ENCODE data around the gene MRPS27. TPM values are rescaled to one million over a fixed set of nuclear protein-coding genes. Genes with fewer than 3 reads are reported as not detected.

Gene MRPS27
- total and polyA plus RNA-seq, 2 of the 13 experiments (the other 11 are each of a cell fraction or from before 2014, with no cell fraction given) = 71.8 to 115 TPM

DNA sequence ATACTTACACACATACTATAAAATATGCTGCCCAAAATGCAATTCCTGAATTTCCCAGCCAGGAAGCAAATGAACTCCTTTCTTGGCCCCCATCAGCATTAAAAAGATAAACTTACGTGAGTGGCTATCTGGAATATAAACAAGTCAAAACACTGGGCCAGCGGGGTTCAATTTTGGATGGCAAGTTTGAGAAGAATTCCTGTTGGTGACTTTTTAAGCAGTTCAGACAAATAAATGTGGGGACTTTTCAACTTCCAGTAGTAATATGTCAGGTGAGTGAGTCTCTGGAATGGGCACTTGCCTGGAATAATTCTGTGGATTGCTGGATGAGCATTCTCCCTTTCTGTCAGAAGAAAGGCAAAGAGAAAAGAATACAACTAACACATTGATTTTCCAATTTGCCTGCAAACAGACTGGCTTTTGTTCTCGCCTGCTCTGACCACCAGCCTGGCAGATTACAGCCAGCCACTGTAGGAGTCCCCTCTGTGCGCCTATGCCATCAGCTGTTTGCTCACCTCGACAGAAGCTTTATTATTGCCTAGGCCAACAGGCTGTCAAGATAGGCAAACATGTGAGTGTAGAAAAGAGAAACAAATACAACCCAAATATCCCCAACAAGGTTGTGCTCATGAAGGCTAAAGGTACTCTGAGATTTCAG is 78.6 kb downstream of the MRPS27 start:
- ChIA-PET POLR2A (interaction anchor here (1.6 to 2.0 kb wide), 2 partner anchors 66 to 78 kb away, joined by 5 to 8 read pairs; partner anchors contain the start of genes MRPS27 and PTCD2), CTCF (ENCODE audit: low intra/inter-chr PET ratio, low total read pairs) (no interaction called here)
- no peak overlapping the region; the same call in 1 of the 2 replicates for H3K9ac ChIP-seq (ENCODE audit: insufficient read depth, low read depth, low read length)
- no TSS peak for BruUV-seq (replicated peaks)
- in situ Hi-C loops (cut with HindIII; ENCODE audit: extremely low pct_ligation_motif_present, low pct_unique_long_range_greater_than_20kb) = no loop called here
- no peak overlapping the region for H2AFZ ChIP-seq (ENCODE audit: low read length)
- peaks cover 4% of the 10 kb centered on the region; the same call in 1 of the 2 replicates for H4K20me1 ChIP-seq (ENCODE audit: insufficient read depth, low read length)
- FAIRE-seq (peak; percentile 79), DNase-seq (ENCODE audit: low spot score) (peak; percentile 91), ATAC-seq (peak; percentile 99)
- 35% methylated on average over 5 of the region's 5 CpGs for whole genome bisulfite sequencing (ENCODE audit: low lambda C conversion rate)
- H3K27ac ChIP-seq (ENCODE audit: extremely low read length, insufficient read depth, low read length) = peak overlapping the region; percentile 61
- H3K27me3 ChIP-seq (ENCODE audit: control insufficient read depth in 1 of 2, insufficient read depth in 2 of 2, low read length in 2 of 2) = no peaks in the 10 kb centered on the region
- H3K4me3 ChIP-seq (replicated peaks in 1 of 3; ENCODE audit: insufficient read depth in 1 of 3, low read depth in 2 of 3, low read length in 3 of 3) = no peak overlapping the region
- no peaks in the 10 kb centered on the region for H3K9me3 ChIP-seq (ENCODE audit: low read length)
- peaks cover 62% of the 10 kb centered on the region for H3K4me1 ChIP-seq (ENCODE audit: insufficient read depth, low read length)
- peak overlapping the region; percentile 48 for H3K4me2 ChIP-seq (ENCODE audit: low read depth, low read length)
- intact Hi-C loops (cut with micrococcal nuclease; ENCODE audit: unreplicated experiment) = loop anchor here (2.0 kb wide), 1 partner anchor 67 kb away; no protein-coding TSS in a partner anchor
- H3K36me3 ChIP-seq (replicated peaks in 1 of 2; ENCODE audit: control insufficient read depth in 1 of 2, insufficient read depth in 2 of 2, low read length in 2 of 2) = peaks cover 7 to 16% of the 10 kb centered on the region in 2 experiments
- H3K79me2 ChIP-seq (ENCODE audit: insufficient read depth, low read length) = peaks cover 10% of the 10 kb centered on the region
- TF ChIP-seq ZNF383 (CRISPR knock-in tag; IDR thresholded peaks at IDR 0.05; ENCODE audit: borderline replicate concordance) = no peak
- no peak for TF ChIP-seq NCOA5 (CRISPR knock-in tag; IDR thresholded peaks at IDR 0.05)
- TF ChIP-seq, protein P1, sequence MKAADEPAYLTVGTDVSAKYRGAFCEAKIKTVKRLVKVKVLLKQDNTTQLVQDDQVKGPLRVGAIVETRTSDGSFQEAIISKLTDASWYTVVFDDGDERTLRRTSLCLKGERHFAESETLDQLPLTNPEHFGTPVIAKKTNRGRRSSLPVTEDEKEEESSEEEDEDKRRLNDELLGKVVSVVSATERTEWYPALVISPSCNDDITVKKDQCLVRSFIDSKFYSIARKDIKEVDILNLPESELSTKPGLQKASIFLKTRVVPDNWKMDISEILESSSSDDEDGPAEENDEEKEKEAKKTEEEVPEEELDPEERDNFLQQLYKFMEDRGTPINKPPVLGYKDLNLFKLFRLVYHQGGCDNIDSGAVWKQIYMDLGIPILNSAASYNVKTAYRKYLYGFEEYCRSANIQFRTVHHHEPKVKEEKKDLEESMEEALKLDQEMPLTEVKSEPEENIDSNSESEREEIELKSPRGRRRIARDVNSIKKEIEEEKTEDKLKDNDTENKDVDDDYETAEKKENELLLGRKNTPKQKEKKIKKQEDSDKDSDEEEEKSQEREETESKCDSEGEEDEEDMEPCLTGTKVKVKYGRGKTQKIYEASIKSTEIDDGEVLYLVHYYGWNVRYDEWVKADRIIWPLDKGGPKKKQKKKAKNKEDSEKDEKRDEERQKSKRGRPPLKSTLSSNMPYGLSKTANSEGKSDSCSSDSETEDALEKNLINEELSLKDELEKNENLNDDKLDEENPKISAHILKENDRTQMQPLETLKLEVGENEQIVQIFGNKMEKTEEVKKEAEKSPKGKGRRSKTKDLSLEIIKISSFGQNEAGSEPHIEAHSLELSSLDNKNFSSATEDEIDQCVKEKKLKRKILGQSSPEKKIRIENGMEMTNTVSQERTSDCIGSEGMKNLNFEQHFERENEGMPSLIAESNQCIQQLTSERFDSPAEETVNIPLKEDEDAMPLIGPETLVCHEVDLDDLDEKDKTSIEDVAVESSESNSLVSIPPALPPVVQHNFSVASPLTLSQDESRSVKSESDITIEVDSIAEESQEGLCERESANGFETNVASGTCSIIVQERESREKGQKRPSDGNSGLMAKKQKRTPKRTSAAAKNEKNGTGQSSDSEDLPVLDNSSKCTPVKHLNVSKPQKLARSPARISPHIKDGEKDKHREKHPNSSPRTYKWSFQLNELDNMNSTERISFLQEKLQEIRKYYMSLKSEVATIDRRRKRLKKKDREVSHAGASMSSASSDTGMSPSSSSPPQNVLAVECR (CRISPR knock-in tag; IDR thresholded peaks at IDR 0.05; ENCODE audit: borderline replicate concordance) = peak; percentile 62; the same call in 1 of the 2 replicates
- peak; percentile 87 for TF ChIP-seq ONECUT2 (CRISPR knock-in tag; IDR thresholded peaks at IDR 0.05)
- no peak for TF ChIP-seq ZNF253 (CRISPR knock-in tag; IDR thresholded peaks at IDR 0.05; ENCODE audit: borderline replicate concordance)
- peak; percentile 85 for TF ChIP-seq HDAC1 (CRISPR knock-in tag; IDR thresholded peaks at IDR 0.05)
- TF ChIP-seq ZMYM4 (CRISPR knock-in tag; IDR thresholded peaks at IDR 0.05) = peak; percentile 63
- TF ChIP-seq, protein P2, sequence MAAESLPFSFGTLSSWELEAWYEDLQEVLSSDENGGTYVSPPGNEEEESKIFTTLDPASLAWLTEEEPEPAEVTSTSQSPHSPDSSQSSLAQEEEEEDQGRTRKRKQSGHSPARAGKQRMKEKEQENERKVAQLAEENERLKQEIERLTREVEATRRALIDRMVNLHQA (CRISPR knock-in tag; IDR thresholded peaks at IDR 0.05) = no peak
- peak; percentile 96 for TF ChIP-seq SOX5 (CRISPR knock-in tag; IDR thresholded peaks at IDR 0.05; ENCODE audit: borderline replicate concordance)
- TF ChIP-seq KDM5A (IDR thresholded peaks at IDR 0.05; ENCODE audit: borderline replicate concordance, low read length) = no peak
- TF ChIP-seq, protein P3, sequence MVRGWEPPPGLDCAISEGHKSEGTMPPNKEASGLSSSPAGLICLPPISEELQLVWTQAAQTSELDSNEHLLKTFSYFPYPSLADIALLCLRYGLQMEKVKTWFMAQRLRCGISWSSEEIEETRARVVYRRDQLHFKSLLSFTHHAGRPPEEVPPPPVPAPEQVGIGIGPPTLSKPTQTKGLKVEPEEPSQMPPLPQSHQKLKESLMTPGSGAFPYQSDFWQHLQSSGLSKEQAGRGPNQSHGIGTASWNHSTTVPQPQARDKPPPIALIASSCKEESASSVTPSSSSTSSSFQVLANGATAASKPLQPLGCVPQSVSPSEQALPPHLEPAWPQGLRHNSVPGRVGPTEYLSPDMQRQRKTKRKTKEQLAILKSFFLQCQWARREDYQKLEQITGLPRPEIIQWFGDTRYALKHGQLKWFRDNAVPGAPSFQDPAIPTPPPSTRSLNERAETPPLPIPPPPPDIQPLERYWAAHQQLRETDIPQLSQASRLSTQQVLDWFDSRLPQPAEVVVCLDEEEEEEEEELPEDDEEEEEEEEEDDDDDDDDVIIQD (CRISPR knock-in tag; IDR thresholded peaks at IDR 0.05; ENCODE audit: low read depth) = peak; percentile 65; the same call in 1 of the 2 replicates
- TF ChIP-seq ELF1 (CRISPR knock-in tag; IDR thresholded peaks at IDR 0.05) = no peak
- TF ChIP-seq DBP (CRISPR knock-in tag; IDR thresholded peaks at IDR 0.05; ENCODE audit: not compliant biosample characterization) = no peak

Data from HepG2 (cell line).